DOHH2 (cell line): Measurements from ENCODE around the gene LY6G5C.

Experiments used
- H3F3A ChIP-seq: fragments of 200-600 bp; sonication (generic), shearing (Covaris generic); 2 replicates; pipeline ENCODE4 v1.6.0; 2016; ENCODE audit warnings: antibody characterized with exemption, mild to moderate bottlenecking; ENCODE audit not compliant: control insufficient read depth, insufficient read depth
- H3K27ac ChIP-seq: fragments of 200-600 bp; sonication (generic); 2 replicates; pipeline ENCODE4 v1.5.1; 2014; ENCODE audit warnings: low read depth, mild to moderate bottlenecking, low read length, moderate library complexity
- H3K27me3 ChIP-seq: fragments of 200-600 bp; sonication (generic); 2 replicates; pipeline ENCODE4 v1.6.1; 2014; ENCODE audit warnings: mild to moderate bottlenecking, low read length, mixed read lengths; ENCODE audit not compliant: control insufficient read depth
- H3K36me3 ChIP-seq: fragments of 200-600 bp; sonication (generic); 2 replicates; pipeline ENCODE4 v1.6.1; 2014; ENCODE audit warnings: mild to moderate bottlenecking, low read length, moderate library complexity, mixed read lengths; ENCODE audit not compliant: control insufficient read depth
- H3K4me1 ChIP-seq: fragments of 200-600 bp; sonication (generic); 2 replicates; pipeline ENCODE4 v1.6.1; 2014; ENCODE audit warnings: mild to moderate bottlenecking, low read length, mixed read lengths; ENCODE audit not compliant: control insufficient read depth
- H3K4me2 ChIP-seq: fragments of 200-600 bp; sonication (generic); 2 replicates; pipeline ENCODE4 v1.6.0; 2014; ENCODE audit warnings: mild to moderate bottlenecking, low read length, moderate library complexity
- H3K4me3 ChIP-seq: fragments of 200-600 bp; sonication (generic); 2 replicates; pipeline ENCODE4 v1.5.1; 2014; ENCODE audit warnings: mild to moderate bottlenecking, low read length, mixed read lengths
- H3K79me2 ChIP-seq: fragments of 200-600 bp; sonication (generic); 2 replicates; pipeline ENCODE4 v1.6.1; 2014; ENCODE audit warnings: mild to moderate bottlenecking, low read length, mixed read lengths; ENCODE audit not compliant: control insufficient read depth
- H3K9me2 ChIP-seq: fragments of 200-600 bp; sonication (generic); replicated peaks from 2 replicates; pipeline ENCODE4 v1.6.1; 2014; ENCODE audit warnings: mild to moderate bottlenecking, low read length, mixed read lengths; ENCODE audit not compliant: control insufficient read depth
- H3K9me3 ChIP-seq: fragments of 200-600 bp; sonication (generic); 2 replicates; pipeline ENCODE4 v1.6.1; 2014; ENCODE audit warnings: antibody characterized with exemption, low read length, mixed read lengths; ENCODE audit not compliant: control insufficient read depth, insufficient read depth
- H4K20me1 ChIP-seq: fragments of 200-600 bp; sonication (generic); 2 replicates; pipeline ENCODE4 v1.6.0; 2014; ENCODE audit warnings: low read depth, mild to moderate bottlenecking, antibody characterized with exemption, low read length, moderate library complexity; ENCODE audit not compliant: control insufficient read depth, insufficient read depth
- EZH2phosphoT487 ChIP-seq: fragments of 200-600 bp; sonication (generic); IDR thresholded peaks from 2 replicates; pipeline ENCODE4 v1.6.1; 2017; ENCODE audit warnings: borderline replicate concordance, mild to moderate bottlenecking, antibody characterized with exemption, low read length, moderate library complexity, mixed read lengths
- TF ChIP-seq, protein P1 (sequence below): fragments of 200-600 bp; sonication (generic); IDR thresholded peaks from one replicate; pipeline ENCODE4 v1.5.1; 2014; ENCODE audit warnings: antibody characterized with exemption, mild to moderate bottlenecking, low read depth, low read length; ENCODE audit not compliant: poor library complexity, severe bottlenecking

Gene LY6G5C

DNA sequence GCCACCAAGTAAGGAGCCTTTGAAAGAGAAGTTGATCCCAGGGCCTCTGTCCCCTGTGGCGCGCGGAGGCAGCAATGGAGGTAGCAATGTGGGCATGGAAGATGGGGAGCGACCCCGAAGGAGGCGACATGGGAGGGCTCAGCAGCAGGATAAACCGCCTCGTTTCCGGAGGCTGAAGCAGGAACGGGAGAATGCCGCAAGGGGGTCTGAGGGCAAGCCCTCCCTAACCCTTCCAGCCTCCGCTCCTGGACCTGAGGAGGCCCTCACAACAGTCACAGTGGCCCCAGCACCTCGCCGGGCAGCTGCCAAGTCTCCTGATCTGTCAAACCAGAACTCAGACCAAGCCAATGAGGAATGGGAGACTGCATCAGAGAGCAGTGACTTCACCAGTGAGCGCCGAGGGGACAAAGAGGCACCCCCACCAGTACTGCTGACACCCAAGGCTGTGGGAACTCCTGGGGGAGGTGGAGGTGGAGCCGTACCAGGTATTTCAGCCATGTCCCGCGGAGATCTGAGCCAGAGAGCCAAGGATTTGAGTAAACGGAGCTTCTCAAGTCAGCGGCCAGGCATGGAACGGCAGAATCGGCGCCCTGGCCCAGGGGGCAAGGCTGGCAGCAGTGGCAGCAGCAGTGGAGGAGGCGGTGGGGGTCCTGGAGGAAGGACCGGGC lies 48.5 kb downstream of the LY6G5C start:
- H3K27me3 ChIP-seq = no peaks in the 10 kb centered on the region
- no peak overlapping the region for H3K27ac ChIP-seq

DNA sequence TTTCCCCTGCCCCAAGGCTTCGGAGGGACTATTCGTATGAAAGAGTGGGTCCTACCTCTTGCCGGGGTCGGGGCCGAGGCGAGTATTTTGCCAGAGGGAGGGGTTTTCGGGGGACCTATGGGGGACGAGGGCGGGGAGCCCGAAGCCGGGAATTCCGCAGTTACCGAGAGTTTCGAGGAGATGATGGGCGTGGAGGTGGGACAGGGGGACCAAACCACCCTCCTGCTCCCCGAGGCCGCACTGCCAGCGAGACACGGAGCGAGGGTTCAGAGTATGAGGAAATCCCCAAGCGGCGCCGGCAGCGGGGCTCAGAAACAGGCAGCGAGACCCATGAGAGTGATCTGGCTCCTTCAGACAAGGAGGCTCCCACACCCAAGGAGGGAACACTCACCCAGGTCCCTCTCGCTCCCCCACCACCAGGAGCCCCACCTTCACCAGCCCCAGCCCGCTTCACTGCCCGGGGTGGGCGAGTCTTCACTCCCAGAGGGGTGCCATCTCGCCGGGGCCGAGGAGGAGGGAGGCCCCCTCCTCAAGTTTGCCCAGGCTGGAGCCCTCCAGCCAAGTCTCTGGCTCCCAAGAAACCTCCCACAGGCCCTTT lies 49.1 kb downstream of the LY6G5C start:
- peaks cover 4% of the 10 kb centered on the region; the same call in 1 of the 2 replicates for H4K20me1 ChIP-seq
- H3K4me3 ChIP-seq = no peak overlapping the region
- H3K27me3 ChIP-seq = no peaks in the 10 kb centered on the region
- no peaks in the 10 kb centered on the region for H3K4me1 ChIP-seq
- no peak overlapping the region for H3K27ac ChIP-seq
- H3K4me2 ChIP-seq = no peak overlapping the region
- peaks cover 100% of the 10 kb centered on the region for H3K36me3 ChIP-seq
- H3K9me3 ChIP-seq = no peaks in the 10 kb centered on the region
- no peaks in the 10 kb centered on the region for H3K9me2 ChIP-seq
- H3F3A ChIP-seq = peaks cover 29% of the 10 kb centered on the region
- H3K79me2 ChIP-seq = peaks cover 37% of the 10 kb centered on the region
- TF ChIP-seq, protein P1, sequence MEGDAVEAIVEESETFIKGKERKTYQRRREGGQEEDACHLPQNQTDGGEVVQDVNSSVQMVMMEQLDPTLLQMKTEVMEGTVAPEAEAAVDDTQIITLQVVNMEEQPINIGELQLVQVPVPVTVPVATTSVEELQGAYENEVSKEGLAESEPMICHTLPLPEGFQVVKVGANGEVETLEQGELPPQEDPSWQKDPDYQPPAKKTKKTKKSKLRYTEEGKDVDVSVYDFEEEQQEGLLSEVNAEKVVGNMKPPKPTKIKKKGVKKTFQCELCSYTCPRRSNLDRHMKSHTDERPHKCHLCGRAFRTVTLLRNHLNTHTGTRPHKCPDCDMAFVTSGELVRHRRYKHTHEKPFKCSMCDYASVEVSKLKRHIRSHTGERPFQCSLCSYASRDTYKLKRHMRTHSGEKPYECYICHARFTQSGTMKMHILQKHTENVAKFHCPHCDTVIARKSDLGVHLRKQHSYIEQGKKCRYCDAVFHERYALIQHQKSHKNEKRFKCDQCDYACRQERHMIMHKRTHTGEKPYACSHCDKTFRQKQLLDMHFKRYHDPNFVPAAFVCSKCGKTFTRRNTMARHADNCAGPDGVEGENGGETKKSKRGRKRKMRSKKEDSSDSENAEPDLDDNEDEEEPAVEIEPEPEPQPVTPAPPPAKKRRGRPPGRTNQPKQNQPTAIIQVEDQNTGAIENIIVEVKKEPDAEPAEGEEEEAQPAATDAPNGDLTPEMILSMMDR = no peak
- TF ChIP-seq EZH2phosphoT487 = no peak

More for the DNA sequence above, 48.5 kb downstream of the LY6G5C start:
- Histone ChIP-seq H3K36me3 (peaks cover 100% of the 10 kb centered on the region), H3K79me2 (peaks cover 34% of the 10 kb centered on the region), H3K9me3 (no peaks in the 10 kb centered on the region), H3K4me2 (no peak overlapping the region), H3K9me2 (no peaks in the 10 kb centered on the region), H3F3A (peaks cover 33% of the 10 kb centered on the region), H3K4me3 (no peak overlapping the region), H3K4me1 (no peaks in the 10 kb centered on the region), H4K20me1 (peaks cover 4% of the 10 kb centered on the region; the same call in 1 of the 2 replicates)
- TF ChIP-seq, protein P1 = no peak
- TF ChIP-seq EZH2phosphoT487 = no peak

DNA sequence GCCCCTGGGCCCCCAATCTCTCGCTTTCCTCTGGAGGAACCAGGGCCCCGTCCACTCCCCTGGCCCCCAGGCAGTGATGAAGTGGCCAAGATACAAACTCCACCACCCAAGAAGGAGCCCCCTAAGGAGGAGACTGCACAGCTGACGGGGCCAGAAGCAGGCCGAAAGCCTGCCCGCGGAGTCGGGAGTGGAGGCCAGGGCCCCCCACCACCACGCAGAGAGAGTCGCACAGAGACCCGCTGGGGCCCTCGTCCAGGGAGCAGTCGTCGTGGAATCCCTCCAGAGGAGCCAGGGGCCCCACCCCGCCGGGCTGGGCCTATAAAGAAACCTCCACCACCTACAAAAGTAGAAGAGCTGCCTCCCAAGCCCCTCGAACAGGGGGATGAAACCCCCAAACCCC lies 49.7 kb downstream of the LY6G5C start:
- Histone ChIP-seq H3K4me1 (no peaks in the 10 kb centered on the region), H4K20me1 (peaks cover 4% of the 10 kb centered on the region; the same call in 1 of the 2 replicates), H3K9me3 (no peaks in the 10 kb centered on the region), H3K36me3 (peaks cover 100% of the 10 kb centered on the region), H3K4me3 (no peak overlapping the region), H3F3A (peaks cover 24% of the 10 kb centered on the region), H3K27me3 (no peaks in the 10 kb centered on the region), H3K9me2 (no peaks in the 10 kb centered on the region), H3K4me2 (no peak overlapping the region), H3K27ac (no peak overlapping the region), H3K79me2 (peaks cover 42% of the 10 kb centered on the region)
- no peak for TF ChIP-seq EZH2phosphoT487
- TF ChIP-seq, protein P1 = no peak
